ENCODE data around the gene PRND. TPM values are rescaled to one million over a fixed set of nuclear protein-coding genes. Genes with fewer than 3 reads are reported as not detected.

Gene PRND
- total and polyA plus RNA-seq, 2 of the 13 experiments (the other 11 are each of a cell fraction or from before 2014, with no cell fraction given), result not detected

DNA sequence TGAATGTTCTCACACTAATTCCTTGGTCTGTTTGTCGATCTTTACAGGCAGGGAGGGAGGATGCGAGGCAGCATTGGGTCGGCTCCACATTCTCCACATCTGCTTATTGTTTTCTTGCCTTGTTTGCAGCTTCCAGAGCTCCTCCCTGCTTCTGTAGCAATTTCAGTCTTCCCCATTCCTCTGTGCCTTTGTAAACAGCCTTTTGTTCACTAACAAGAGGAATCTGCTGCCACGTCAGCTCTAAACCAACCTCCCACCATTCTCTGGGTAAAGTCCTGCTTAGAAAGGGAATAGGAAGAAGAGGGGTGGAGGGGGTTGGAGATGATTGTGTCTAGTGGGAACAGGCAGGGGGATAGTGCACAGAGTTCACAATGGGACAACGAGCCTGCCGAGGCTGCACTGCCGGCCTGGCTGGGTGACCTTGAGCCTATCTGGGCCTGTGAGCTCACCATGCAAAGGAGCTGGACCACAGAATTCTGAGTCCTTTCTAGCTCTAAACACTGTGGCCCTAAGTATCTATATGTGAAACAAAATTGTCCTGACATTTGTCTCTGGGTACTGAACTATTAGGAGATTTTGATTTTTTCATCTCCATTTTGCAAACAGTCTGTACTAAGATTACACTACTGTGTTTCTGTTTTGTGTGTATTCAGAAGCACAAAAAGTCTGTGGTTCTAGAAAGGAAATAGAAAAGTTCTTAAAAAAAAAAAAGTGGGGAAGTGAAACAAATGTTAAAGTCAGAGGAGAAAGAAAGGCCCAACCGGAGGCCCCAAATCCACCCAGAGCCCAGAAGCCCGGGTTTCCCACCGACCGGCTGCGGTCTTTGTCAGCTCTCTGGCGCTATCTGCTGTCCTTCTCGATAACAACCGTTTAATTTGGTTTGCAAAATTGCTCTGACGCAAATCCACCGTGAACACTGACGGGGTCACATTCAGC is 1.4 kb upstream of the PRND start (continued):
- TF ChIP-seq RFXAP (CRISPR knock-in tag; IDR thresholded peaks at IDR 0.05; ENCODE audit: borderline replicate concordance), result no peak
- no peak for TF ChIP-seq NFYB (CRISPR knock-in tag; IDR thresholded peaks at IDR 0.05)
- no peak for TF ChIP-seq ATF2 (CRISPR knock-in tag; IDR thresholded peaks at IDR 0.05)
- TF ChIP-seq TMF1 (CRISPR knock-in tag; IDR thresholded peaks at IDR 0.05; ENCODE audit: low read depth), result no peak
- TF ChIP-seq KLF11 (CRISPR knock-in tag; IDR thresholded peaks at IDR 0.05), result peak; percentile 69; the same call in 1 of the 2 replicates
- TF ChIP-seq HBP1 (CRISPR knock-in tag; IDR thresholded peaks at IDR 0.05; ENCODE audit: low read depth), result no peak; the same call in 1 of the 2 replicates
- TF ChIP-seq PBX2 (CRISPR knock-in tag; IDR thresholded peaks at IDR 0.05), result no peak
- TF ChIP-seq, protein P1, sequence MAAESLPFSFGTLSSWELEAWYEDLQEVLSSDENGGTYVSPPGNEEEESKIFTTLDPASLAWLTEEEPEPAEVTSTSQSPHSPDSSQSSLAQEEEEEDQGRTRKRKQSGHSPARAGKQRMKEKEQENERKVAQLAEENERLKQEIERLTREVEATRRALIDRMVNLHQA (CRISPR knock-in tag; IDR thresholded peaks at IDR 0.05), result no peak
- TF ChIP-seq HNRNPUL1 (IDR thresholded peaks at IDR 0.05; ENCODE audit: low read depth, low read length), result no peak
- no peak for TF ChIP-seq SMARCE1 (IDR thresholded peaks at IDR 0.05; ENCODE audit: borderline replicate concordance)
- TF ChIP-seq TGIF2 (CRISPR knock-in tag; IDR thresholded peaks at IDR 0.05), result no peak
- TF ChIP-seq MAZ (IDR thresholded peaks at IDR 0.05; ENCODE audit: borderline replicate concordance, low read depth, low read length), result peak; percentile 55
- TF ChIP-seq MAZ (CRISPR knock-in tag; IDR thresholded peaks at IDR 0.05; ENCODE audit: low read depth), result no peak
- TF ChIP-seq SMYD3 (CRISPR knock-in tag; IDR thresholded peaks at IDR 0.05), result no peak
- no peak for TF ChIP-seq ZFP37 (CRISPR knock-in tag; IDR thresholded peaks at IDR 0.05; ENCODE audit: borderline replicate concordance)
- no peak for TF ChIP-seq ONECUT2 (CRISPR knock-in tag; IDR thresholded peaks at IDR 0.05)
- TF ChIP-seq ZNF646 (CRISPR knock-in tag; IDR thresholded peaks at IDR 0.05), result peak; percentile 56; the same call in 1 of the 2 replicates
- 0 out of 2 replicates have a peak, but pooled peaks have one; percentile 13 for TF ChIP-seq TP53 (CRISPR knock-in tag; conservative IDR thresholded peaks at IDR 0.05)
- peak; percentile 50; the same call in 1 of the 2 replicates for TF ChIP-seq ZNF350 (CRISPR knock-in tag; IDR thresholded peaks at IDR 0.05; ENCODE audit: borderline replicate concordance, low read depth)

Data from HepG2 (cell line).